ENCODE measurements around the gene LRRC8C. TPM values are rescaled to one million over a fixed set of nuclear protein-coding genes. Genes with fewer than 3 reads are reported as not detected.
A peak's percentile ranks its signal among the peaks of the same experiment; 100 is the strongest.
"Not testable (repeated sequence)": the region's sequence is repeated elsewhere in the genome, so short reads cannot be mapped to it uniquely, and the experiment has no call there.

Gene LRRC8C
- total RNA-seq, 2 donors from 2014 or later = 8.4 to 14.4 TPM

- no peak for ATAC-seq
- intact Hi-C loops (cut with DNase I) = loop anchor here in 1 of 2 donors (10.0 kb wide), 1 partner anchor 56 kb away; the partner anchor contains the start of gene LRRC8C
- no peak for DNase-seq
Measured at GRCh38 chr1:89690595-89690994, 57.7 kb downstream of the LRRC8C start.

- intact Hi-C loops (cut with DNase I) = loop anchor here in 1 of 2 donors (10.0 kb wide), 1 partner anchor 58 kb away; the partner anchor contains the start of gene LRRC8C
- ATAC-seq (peak; percentile 53 to 75), DNase-seq (peak; percentile 27)
Measured at GRCh38 chr1:89692601-89693521, 59.9 kb downstream of the LRRC8C start.

GRCh38 chr1:89695847-89696246 is 62.9 kb downstream of the LRRC8C start:
- DNase-seq (no peak), ATAC-seq (no peak)
- intact Hi-C loops (cut with DNase I) = loop anchor here (5.0 to 10.0 kb wide), 2 partner anchors 61 kb away; partner anchors contain the start of gene LRRC8C (in 1 of the 2)

DNA sequence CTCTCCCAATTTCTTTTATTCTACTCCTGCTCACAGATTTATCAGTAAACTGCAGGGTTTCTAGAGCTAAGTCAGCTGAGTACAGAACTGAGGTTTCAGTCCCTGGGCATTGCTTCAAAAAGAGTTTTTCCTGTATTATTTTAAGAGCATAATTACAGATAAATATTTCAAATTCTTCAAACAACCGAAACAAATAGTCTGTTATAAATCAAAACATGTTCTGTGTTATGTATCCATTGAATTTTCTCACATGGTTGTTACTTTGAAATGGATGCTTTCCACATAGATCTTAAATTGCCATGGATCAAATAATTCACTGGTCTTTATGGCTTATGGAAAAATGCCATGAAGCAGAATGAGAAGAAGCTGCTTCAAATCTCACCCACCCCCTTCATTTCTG is 64.5 kb downstream of the LRRC8C start:
- intact Hi-C loops (cut with DNase I) = loop anchor here (5.0 to 10.0 kb wide), 2 partner anchors 60 to 63 kb away; partner anchors contain the start of gene LRRC8C (in 1 of the 2)
- no peak for ATAC-seq

DNA sequence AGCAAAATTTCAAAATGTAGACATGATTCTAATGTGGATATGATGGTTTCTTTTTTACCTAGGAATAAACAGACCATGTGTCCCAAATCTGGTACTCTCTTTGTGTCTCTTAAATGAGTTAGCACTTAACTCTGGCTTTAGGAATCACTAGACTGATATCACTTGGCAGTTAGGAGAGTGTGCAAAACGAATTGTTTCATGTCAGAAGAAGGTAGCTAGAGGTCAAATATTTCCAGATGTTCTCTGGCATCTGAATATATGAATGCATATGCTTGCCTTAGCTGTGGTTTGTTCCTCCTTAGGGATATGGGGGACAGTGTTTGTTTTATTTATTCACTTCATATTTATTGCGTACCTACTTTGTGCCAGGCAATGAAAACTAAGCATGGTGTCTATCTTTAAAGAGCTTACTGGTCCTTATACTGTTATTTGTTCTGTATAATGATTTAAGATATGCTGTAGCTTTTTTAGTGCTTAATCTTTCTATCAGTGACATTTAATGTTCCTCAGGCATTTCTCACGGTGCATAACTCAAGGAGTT is 65.2 kb downstream of the LRRC8C start:
- no peak for ATAC-seq
- intact Hi-C loops (cut with DNase I) = loop anchor here (5.0 to 10.0 kb wide), 2 partner anchors 59 to 63 kb away; partner anchors contain the start of gene LRRC8C (in 1 of the 2)
- DNase-seq = no peak

More for the DNA sequence above, 64.5 kb downstream of the LRRC8C start:
- DNase-seq = no peak

- intact Hi-C loops (cut with DNase I) = loop anchor here (5.0 to 10.0 kb wide), 2 partner anchors 59 to 64 kb away; partner anchors contain the start of gene LRRC8C (in 1 of the 2)
- DNase-seq (no peak), ATAC-seq (no peak)
Measured at GRCh38 chr1:89698624-89699023, 65.7 kb downstream of the LRRC8C start.

DNA sequence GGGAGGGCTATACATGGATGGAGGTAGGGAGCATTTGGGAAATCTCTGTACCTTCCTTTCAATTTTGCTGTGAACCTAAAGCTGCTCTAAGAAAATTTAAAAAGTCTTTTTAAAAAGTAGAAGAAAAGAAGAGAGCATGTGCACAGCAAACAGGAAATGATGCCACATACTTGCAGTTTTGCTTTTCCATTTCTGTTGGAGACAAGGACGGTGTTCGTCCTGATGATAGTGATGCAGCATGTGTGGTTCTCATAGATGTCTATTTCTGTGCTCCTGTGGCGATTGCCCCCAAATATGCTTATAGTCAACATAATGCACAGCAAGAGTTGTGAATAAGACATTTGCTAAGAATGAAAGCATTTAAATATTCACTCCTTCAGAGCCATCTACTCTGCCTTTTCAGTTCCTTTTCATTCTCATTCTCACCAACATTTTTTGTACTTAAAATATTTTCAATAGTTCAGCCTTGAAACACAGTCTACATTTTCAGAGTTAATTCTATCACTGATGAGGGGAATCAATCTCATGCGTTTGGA is 66.6 kb downstream of the LRRC8C start:
- DNase-seq (no peak), ATAC-seq (no peak)
- intact Hi-C loops (cut with DNase I) = loop anchor here (5.0 to 10.0 kb wide), 2 partner anchors 58 to 65 kb away; partner anchors contain the start of gene LRRC8C (in 1 of the 2)

- DNase-seq (no peak), ATAC-seq (peak in 1 of 2 donors; percentile 43)
- intact Hi-C loops (cut with DNase I) = no loop called here
Measured at GRCh38 chr1:89701746-89702241, 68.9 kb downstream of the LRRC8C start.

DNA sequence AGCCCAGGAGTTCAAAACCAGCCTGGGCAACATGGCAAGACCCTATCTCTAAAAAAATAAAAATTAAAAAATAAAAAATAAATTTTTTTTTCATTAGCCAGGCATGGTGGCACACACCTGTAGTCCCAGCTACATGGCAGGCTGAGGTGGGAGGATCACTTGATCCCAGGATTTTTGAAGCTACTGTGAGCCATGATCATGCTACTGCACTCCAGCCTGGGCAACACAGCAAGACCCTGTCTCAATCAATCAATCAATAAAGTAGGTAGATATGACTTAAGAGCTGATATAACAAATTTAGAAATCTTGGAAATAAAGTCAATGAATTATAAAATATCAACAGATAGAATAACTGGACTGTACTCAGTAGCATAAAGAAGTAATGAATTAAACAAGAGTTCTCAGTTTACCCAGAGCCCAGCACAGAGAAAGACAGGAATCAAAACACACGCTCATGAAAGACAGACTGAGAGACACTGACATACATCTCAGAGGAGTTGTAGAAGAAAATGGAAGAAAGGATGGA is 69.7 kb downstream of the LRRC8C start:
- ATAC-seq = no peak
- DNase-seq = no peak
- intact Hi-C loops (cut with DNase I) = no loop called here

DNA sequence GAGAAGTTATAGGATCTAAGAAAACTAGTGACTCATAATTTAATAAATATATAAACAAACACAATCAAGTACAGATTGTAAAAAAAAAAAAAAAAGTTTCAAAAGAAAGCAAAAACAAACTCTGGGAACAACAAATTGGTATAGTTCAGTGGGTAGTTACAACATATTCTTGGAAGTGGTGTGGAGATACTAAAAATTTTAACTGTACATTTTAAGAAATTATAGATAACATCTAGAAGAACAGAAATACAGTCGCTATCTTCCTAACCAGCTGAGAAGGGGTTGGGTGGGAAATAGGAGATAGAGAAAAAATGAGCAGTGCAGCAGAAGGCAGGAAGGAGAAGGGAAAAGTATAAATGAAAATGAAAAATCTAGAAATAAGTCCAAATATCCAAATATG is 70.5 kb downstream of the LRRC8C start:
- no peak for ATAC-seq
- intact Hi-C loops (cut with DNase I) = no loop called here
- no peak for DNase-seq

DNA sequence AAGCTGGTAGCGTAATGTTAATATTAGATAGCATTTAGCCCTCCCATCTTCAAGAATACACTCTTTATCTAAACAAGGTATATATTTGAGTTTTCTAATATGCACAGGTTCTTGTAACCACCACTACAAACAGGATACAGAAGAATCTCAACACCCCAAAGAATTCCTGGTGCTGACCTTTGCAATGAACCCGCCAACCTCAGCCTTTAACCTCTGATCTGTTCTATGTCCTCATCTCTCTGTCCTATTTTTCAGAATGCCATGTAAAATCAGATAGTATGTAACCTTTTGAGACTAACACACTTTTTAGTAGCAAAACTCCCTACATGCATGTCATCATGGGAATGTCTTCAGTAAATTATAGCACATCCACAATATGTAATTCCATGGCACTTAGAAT is 71.1 kb downstream of the LRRC8C start:
- ATAC-seq = no peak
- no peak for DNase-seq
- intact Hi-C loops (cut with DNase I) = no loop called here

- DNase-seq; intact Hi-C loops (cut with DNase I); ATAC-seq: not testable (repeated sequence)
Measured at GRCh38 chr1:89704885-89705284, 72.0 kb downstream of the LRRC8C start.

DNA sequence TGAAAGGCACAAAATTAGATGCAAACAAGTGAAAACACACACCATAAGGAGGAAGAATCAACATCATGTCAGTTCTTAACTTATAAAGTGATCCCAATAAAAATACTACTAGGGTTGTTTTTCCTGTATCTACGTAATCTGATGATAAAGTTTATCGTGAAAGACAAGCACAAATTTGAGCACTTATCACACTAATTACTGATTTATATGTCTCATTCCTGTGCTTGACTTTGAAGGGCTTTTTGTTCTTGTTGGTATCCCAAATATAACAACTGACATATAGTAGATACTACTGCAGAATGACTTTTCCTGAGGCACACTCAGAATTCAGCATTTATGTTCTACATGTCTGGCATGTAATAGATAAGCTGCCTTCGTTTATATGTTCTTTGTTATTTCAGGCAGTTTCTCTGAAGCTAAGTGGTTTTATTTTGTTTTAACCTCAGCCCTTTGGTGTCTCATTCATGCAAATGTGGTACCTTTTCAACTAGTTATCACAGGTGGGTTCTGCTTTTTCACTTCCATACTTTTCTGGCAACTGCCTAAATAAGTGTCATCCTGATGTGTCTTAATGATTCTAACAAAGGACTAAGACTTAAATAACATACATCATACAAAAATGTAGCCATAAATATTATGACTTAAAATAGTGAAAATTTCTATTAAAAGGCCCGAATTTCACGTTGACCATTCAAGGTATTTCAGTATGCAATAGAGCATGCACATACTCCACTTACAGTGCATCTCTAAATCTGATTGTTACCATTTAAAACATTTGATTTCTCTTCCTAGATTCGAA is 73.2 kb downstream of the LRRC8C start:
- intact Hi-C loops (cut with DNase I) = no loop called here
- ATAC-seq (no peak), DNase-seq (no peak)

- DNase-seq (no peak), ATAC-seq (no peak)
- intact Hi-C loops (cut with DNase I) = no loop called here
Measured at GRCh38 chr1:89706700-89707012, 73.7 kb downstream of the LRRC8C start.

- intact Hi-C loops (cut with DNase I) = no loop called here
- no peak for DNase-seq
- no peak for ATAC-seq
Measured at GRCh38 chr1:89708751-89709375, 75.9 kb downstream of the LRRC8C start.

GRCh38 chr1:89710498-89711139 is 77.7 kb downstream of the LRRC8C start:
- intact Hi-C loops (cut with DNase I) = no loop called here
- no peak for ATAC-seq
- DNase-seq = no peak

DNA sequence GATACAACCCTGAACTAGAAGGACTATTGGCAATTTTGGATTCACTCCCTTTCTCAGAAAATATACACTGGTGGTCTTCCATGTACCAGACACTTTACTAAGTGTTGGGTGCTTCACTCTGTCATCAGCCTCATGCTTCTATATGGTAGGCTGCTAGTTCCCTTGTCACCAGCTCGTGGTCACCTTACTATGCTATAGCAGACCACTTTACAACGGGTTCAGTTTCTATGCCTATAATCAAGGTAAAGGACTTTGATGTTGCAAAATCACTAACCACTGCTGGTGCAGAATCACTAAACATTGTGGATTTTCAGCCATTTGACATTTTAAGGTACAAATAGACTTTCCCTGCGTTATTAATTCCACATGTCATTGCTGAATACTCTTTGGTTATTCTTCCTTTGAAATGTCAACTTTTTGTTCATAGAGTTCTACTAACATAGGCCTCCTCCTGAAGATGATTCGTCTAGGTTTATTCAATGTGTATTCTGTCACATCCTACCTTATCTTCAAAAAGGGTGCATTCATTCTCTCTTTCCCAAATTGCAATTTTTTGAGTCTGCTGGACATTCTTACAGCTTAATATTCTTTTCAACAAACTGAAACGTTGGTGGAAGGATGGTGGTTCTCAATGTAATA is 78.3 kb downstream of the LRRC8C start:
- no peak for DNase-seq
- intact Hi-C loops (cut with DNase I) = no loop called here
- ATAC-seq = no peak
